PFSK-1 (cell line): Measurements from ENCODE around the gene TIGD7.

Experiments
- FOXP2 ChIP-seq: optimal IDR thresholded peaks from 2 replicates; pipeline ENCODE3; 2011; ENCODE audit warnings: borderline replicate concordance, control low read depth, inconsistent platforms; ENCODE audit not compliant: insufficient read depth; ENCODE audit errors: extremely low read length, extremely low read depth
- POLR2AphosphoS5 ChIP-seq: IDR thresholded peaks from 2 replicates; pipeline ENCODE4 v1.6.1; 2012; ENCODE audit warnings: low read depth, mild to moderate bottlenecking, control low read depth, low read length, moderate library complexity
- SIN3A ChIP-seq: IDR thresholded peaks from 2 replicates; pipeline ENCODE4 v1.6.1; 2012; ENCODE audit warnings: mild to moderate bottlenecking, low read length, moderate library complexity, borderline replicate concordance; ENCODE audit not compliant: insufficient read depth
- TAF1 ChIP-seq: IDR thresholded peaks from 2 replicates; pipeline ENCODE4 v1.6.1; 2012; ENCODE audit warnings: low read length, control low read depth, borderline replicate concordance; ENCODE audit not compliant: insufficient read depth
- TF ChIP-seq, protein P1 (sequence below), 2 experiments: IDR thresholded peaks; 2 replicates each; pipeline versions ENCODE4 v1.6.1 to v1.8.0; 2011 to 2012; ENCODE audit warnings: low read depth in 2 of 2, low read length in 2 of 2, control low read depth in 1 of 2, inconsistent platforms in 1 of 2, mild to moderate bottlenecking in 1 of 2, moderate library complexity in 1 of 2; ENCODE audit not compliant: insufficient read depth in 1 of 2

The TIGD7 gene

GRCh38 chr16:3295209-3295608, 10.0 kb downstream of the TIGD7 start:
- no peak for TF ChIP-seq FOXP2
- TF ChIP-seq, protein P1, sequence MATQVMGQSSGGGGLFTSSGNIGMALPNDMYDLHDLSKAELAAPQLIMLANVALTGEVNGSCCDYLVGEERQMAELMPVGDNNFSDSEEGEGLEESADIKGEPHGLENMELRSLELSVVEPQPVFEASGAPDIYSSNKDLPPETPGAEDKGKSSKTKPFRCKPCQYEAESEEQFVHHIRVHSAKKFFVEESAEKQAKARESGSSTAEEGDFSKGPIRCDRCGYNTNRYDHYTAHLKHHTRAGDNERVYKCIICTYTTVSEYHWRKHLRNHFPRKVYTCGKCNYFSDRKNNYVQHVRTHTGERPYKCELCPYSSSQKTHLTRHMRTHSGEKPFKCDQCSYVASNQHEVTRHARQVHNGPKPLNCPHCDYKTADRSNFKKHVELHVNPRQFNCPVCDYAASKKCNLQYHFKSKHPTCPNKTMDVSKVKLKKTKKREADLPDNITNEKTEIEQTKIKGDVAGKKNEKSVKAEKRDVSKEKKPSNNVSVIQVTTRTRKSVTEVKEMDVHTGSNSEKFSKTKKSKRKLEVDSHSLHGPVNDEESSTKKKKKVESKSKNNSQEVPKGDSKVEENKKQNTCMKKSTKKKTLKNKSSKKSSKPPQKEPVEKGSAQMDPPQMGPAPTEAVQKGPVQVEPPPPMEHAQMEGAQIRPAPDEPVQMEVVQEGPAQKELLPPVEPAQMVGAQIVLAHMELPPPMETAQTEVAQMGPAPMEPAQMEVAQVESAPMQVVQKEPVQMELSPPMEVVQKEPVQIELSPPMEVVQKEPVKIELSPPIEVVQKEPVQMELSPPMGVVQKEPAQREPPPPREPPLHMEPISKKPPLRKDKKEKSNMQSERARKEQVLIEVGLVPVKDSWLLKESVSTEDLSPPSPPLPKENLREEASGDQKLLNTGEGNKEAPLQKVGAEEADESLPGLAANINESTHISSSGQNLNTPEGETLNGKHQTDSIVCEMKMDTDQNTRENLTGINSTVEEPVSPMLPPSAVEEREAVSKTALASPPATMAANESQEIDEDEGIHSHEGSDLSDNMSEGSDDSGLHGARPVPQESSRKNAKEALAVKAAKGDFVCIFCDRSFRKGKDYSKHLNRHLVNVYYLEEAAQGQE (IDR thresholded peaks at IDR 0.05; ENCODE audit: insufficient read depth in 1 of 2, low read depth in 2 of 2, low read length in 2 of 2), result no peak
- no peak for TF ChIP-seq SIN3A
- TF ChIP-seq POLR2AphosphoS5, result no peak
- no peak for TF ChIP-seq TAF1

DNA sequence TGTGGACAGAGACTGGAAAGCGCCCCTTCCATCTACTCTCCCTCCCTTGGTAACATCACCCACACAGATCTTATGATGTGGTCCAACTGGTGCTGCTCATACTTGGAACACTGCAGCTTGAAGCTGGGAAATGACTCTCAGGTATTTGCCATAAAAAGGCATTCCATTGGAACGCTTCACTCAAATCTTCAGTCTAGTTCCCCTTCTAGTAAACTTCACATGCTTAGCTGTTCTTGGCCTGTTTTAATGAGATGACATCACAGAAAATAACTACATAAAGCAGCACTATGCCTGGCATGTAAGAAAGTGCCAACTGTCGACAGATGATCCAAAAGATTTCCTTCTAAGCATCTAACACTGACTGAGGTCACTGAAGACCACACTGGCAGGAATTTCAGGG, 12.6 kb downstream of the TIGD7 start:
- TF ChIP-seq POLR2AphosphoS5 (no peak), FOXP2 (no peak), SIN3A (no peak), TAF1 (no peak)
- TF ChIP-seq, protein P1 (IDR thresholded peaks at IDR 0.05; ENCODE audit: insufficient read depth in 1 of 2, low read depth in 2 of 2, low read length in 2 of 2), result no peak

- no peak for TF ChIP-seq FOXP2
- TF ChIP-seq, protein P1 (IDR thresholded peaks at IDR 0.05; ENCODE audit: insufficient read depth in 1 of 2, low read depth in 2 of 2, low read length in 2 of 2), result no peak
- no peak for TF ChIP-seq SIN3A
- TF ChIP-seq TAF1, result no peak
- TF ChIP-seq POLR2AphosphoS5, result no peak
These were observed 15.1 kb downstream of the TIGD7 start for GRCh38 chr16:3289998-3290673.

DNA sequence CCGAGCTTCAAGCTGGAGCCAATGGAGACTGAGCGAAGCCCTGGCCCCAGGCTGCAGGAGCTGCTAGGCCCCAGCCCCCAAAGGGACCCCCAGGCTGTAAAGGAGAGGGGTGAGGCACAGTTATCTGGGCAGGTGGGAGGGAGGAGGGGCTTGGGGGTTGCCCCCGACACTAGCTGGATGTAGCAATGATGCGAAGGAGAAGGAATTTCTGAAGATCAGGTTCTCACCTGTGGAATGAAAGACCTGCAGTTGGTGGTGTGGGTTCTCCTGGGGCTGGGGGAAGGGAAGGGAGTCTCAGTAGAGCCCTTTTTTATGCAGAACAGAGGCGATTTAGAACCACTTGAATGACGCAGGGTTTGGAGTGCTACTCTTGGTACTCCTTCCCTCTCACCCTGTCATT, 20.1 kb downstream of the TIGD7 start:
- no peak for TF ChIP-seq POLR2AphosphoS5
- TF ChIP-seq FOXP2, result no peak
- TF ChIP-seq TAF1, result no peak
- TF ChIP-seq, protein P1 (IDR thresholded peaks at IDR 0.05; ENCODE audit: insufficient read depth in 1 of 2, low read depth in 2 of 2, low read length in 2 of 2), result no peak
